Measurements from ENCODE around the gene SCPEP1.

SCPEP1 gene

GRCh38 chr17:57001541-57001940, 23.6 kb downstream of the SCPEP1 start:
- no peak for DNase-seq (ENCODE audit: low read depth in 2 of 2)

GRCh38 chr17:57002904-57003303, 25.0 kb downstream of the SCPEP1 start:
- no peak for DNase-seq (ENCODE audit: low read depth in 2 of 2)

GRCh38 chr17:57004944-57005579, 27.1 kb downstream of the SCPEP1 start:
- no peak for DNase-seq (ENCODE audit: low read depth in 2 of 2)

GRCh38 chr17:57006040-57006439, 28.1 kb downstream of the SCPEP1 start:
- DNase-seq (ENCODE audit: low read depth in 2 of 2) = no peak

GRCh38 chr17:57008958-57009357, 31.0 kb downstream of the SCPEP1 start:
- DNase-seq (ENCODE audit: low read depth in 2 of 2) = no peak

GRCh38 chr17:57009737-57010445, 32.0 kb downstream of the SCPEP1 start:
- DNase-seq (ENCODE audit: low read depth in 2 of 2) = peak; percentile 8 to 12

- DNase-seq (ENCODE audit: low read depth in 2 of 2) = no peak
These were observed 32.6 kb downstream of the SCPEP1 start for GRCh38 chr17:57010487-57010886.

- no peak for DNase-seq (ENCODE audit: low read depth in 2 of 2)
These were observed 33.6 kb downstream of the SCPEP1 start for GRCh38 chr17:57011491-57012015.

GRCh38 chr17:57016071-57016763, 38.3 kb downstream of the SCPEP1 start:
- DNase-seq (ENCODE audit: low read depth in 2 of 2) = no peak

- no peak for DNase-seq (ENCODE audit: low read depth in 2 of 2)
These were observed 38.8 kb downstream of the SCPEP1 start for GRCh38 chr17:57016764-57017116.

GRCh38 chr17:57017625-57018024, 39.7 kb downstream of the SCPEP1 start:
- DNase-seq (ENCODE audit: low read depth in 2 of 2) = no peak

GRCh38 chr17:57020208-57020607, 42.3 kb downstream of the SCPEP1 start:
- no peak for DNase-seq (ENCODE audit: low read depth in 2 of 2)

GRCh38 chr17:57021226-57021940, 43.5 kb downstream of the SCPEP1 start:
- no peak for DNase-seq (ENCODE audit: low read depth in 2 of 2)

- DNase-seq (ENCODE audit: low read depth in 2 of 2) = no peak
These were observed 47.9 kb downstream of the SCPEP1 start for GRCh38 chr17:57025876-57026275.

- no peak for DNase-seq (ENCODE audit: low read depth in 2 of 2)
These were observed 49.9 kb downstream of the SCPEP1 start for GRCh38 chr17:57027852-57028251.

GRCh38 chr17:57032343-57032742, 54.4 kb downstream of the SCPEP1 start:
- no peak for DNase-seq (ENCODE audit: low read depth in 2 of 2)

- no peak for DNase-seq (ENCODE audit: low read depth in 2 of 2)
These were observed 55.4 kb downstream of the SCPEP1 start for GRCh38 chr17:57033296-57033695.

GRCh38 chr17:57034807-57035754, 57.1 kb downstream of the SCPEP1 start:
- DNase-seq (ENCODE audit: low read depth in 2 of 2) = no peak

- DNase-seq (ENCODE audit: low read depth in 2 of 2) = no peak
These were observed 58.1 kb downstream of the SCPEP1 start for GRCh38 chr17:57035971-57036481.

- no peak for DNase-seq (ENCODE audit: low read depth in 2 of 2)
These were observed 59.5 kb downstream of the SCPEP1 start for GRCh38 chr17:57037411-57037810.

- DNase-seq (ENCODE audit: low read depth in 2 of 2) = no peak
These were observed 60.6 kb downstream of the SCPEP1 start for GRCh38 chr17:57038486-57038885.
